HFF-Myc (cell line): Measurements from ENCODE around the gene OBP2A.

Experiments
- DNase-seq: peaks from one replicate; pipeline ENCODE4 v3.0.0-alpha.2; 2011; ENCODE audit warnings: low read depth; ENCODE audit errors: extremely low read depth
- H3K4me3 ChIP-seq: replicated peaks from 2 replicates; pipeline ENCODE4 v1.5.1; 2011; ENCODE audit warnings: low read depth, mild to moderate bottlenecking, control low read depth, low read length
- TF ChIP-seq, protein P1 (sequence below): IDR thresholded peaks from 2 replicates; pipeline ENCODE4 v1.5.1; 2012; ENCODE audit warnings: mild to moderate bottlenecking, low read depth, low read length, control low read depth; ENCODE audit errors: missing control alignments

OBP2A gene

DNA sequence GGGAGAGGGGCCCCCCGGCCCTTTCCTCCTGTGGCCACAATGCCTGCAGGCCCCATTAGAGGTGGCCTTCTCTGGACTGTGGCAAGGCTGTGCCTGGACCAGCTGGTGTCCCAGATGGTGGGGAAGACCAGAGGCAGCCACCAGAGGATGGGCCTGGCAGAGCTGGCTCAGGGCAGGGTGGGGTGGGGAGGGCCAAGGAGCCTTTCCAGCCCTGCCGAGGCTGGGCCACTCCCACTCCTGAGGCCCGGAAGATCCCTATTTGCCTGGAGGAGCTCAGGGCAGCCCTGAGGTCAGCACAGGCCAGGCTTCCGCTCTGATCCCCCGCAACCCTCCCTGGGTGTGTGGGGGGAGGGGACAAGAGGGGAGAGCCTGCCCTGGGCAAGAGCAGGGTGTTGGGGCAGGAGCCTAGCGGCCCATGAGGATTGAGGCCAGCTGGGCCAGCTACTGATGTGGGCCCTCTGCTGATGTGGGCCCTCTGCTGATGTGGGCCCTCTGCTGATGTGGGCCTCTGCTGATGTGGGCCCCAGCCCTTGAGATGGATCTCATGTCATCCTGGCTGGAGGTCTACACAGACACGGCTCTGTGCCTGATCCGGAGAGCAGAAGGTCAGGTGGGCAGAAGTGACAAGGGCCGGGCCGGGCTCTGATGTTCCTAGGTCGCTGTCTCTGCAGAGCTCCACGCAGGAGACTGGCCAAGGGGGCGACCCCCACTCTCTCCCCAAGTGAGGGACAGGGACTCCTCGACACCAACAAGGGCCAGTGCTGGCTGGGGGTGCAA, 39.4 kb upstream of the OBP2A start:
- TF ChIP-seq, protein P1, sequence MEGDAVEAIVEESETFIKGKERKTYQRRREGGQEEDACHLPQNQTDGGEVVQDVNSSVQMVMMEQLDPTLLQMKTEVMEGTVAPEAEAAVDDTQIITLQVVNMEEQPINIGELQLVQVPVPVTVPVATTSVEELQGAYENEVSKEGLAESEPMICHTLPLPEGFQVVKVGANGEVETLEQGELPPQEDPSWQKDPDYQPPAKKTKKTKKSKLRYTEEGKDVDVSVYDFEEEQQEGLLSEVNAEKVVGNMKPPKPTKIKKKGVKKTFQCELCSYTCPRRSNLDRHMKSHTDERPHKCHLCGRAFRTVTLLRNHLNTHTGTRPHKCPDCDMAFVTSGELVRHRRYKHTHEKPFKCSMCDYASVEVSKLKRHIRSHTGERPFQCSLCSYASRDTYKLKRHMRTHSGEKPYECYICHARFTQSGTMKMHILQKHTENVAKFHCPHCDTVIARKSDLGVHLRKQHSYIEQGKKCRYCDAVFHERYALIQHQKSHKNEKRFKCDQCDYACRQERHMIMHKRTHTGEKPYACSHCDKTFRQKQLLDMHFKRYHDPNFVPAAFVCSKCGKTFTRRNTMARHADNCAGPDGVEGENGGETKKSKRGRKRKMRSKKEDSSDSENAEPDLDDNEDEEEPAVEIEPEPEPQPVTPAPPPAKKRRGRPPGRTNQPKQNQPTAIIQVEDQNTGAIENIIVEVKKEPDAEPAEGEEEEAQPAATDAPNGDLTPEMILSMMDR: no peak
- no peak for DNase-seq

DNA sequence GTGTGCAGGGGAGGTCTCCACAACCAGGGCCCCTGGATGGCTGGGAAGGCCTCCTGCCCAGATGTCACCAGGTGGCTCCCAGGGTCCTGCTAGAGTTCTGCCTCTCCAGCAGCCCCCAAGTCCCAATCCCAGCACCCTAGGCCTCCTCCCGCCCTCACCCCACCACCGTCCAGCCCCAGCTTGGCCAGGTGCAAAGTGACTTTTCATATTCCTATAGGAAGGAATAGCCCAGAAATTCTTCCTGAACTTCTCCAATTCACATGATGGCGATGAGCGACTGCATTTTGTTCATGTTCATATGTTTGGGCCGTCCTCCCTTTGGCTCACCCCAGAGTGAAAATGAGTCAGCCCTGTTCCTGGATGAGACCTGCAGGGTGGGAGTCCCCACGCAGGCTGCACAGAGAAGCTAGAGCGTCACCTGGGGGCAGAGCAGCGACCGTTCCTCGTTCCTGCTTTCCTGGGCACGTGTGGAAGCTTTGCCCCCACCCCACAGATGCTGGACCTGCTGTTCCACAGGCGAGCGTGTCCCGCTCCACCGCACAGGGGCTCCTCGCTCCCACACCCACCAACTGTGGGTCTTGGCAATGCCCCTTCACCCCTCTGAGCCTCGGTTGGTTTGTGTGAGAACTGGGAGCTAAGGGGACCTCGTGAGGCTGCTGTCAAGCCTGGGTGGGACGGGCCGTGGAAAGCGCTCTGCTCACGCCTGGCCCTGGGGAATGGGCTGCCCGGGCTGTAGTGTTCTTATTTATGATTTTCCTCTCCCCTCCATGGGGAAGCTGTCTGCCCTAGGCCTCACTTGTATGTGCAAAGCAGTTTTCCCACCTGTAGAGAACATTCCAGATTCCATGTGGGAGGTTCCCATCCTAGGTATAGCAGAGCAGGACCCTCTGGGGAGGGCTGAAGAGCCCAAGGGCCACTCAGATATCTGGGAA, 38.6 kb upstream of the OBP2A start:
- DNase-seq: no peak
- TF ChIP-seq, protein P1: no peak
- no peak overlapping the region for H3K4me3 ChIP-seq

More for the DNA sequence above, 39.4 kb upstream of the OBP2A start:
- H3K4me3 ChIP-seq: no peak overlapping the region

DNA sequence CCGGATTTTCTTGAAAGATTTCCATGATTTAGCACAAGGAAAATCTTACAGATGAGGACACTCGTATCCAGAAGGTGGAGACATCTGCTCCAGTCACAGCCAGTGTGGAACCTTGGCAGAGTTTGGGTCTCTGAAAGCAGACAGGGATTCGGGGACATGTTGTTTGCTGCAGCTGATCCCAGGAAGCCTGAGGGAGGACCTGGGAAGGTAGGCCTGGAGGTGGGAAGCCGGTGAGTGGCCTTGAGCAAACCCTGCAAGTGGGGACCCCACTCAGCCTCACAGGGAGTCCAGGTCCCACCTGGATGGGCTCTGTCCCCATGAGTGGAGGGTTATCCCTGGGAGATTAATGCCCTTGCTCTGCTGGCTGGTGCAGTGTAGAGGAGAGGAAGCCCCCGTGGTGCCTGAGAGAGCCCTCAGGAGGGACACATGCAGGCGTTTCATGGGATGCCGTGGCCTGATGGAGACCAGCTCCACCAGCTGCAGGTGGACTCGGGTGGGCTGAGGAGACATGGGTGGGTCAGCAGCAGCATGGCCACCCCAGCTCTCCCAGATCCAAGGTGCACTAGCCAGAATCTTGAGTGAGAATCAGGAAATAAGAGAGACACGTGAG, 37.6 kb upstream of the OBP2A start:
- TF ChIP-seq, protein P1: no peak
- H3K4me3 ChIP-seq: no peak overlapping the region
- DNase-seq: no peak

DNA sequence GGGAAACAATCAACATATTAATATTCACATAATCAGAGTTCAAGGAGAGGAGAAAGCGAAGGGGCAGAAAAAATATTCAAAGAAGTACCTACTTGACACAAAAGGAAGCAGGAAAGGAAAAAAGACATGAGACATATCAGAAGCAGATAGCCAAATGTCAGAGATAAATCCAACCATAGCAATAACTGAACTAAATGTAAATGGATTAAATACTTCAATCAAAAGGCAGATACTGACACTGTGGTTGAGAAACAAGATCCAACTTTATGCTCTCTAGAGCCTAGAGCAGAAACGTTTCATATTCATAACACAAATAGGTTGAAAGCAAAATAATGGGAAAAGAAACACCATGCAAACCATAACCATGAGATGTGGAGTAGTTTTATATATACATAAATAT, 36.5 kb upstream of the OBP2A start:
- TF ChIP-seq, protein P1: no peak
- no peak for DNase-seq
- H3K4me3 ChIP-seq: no peak overlapping the region

DNA sequence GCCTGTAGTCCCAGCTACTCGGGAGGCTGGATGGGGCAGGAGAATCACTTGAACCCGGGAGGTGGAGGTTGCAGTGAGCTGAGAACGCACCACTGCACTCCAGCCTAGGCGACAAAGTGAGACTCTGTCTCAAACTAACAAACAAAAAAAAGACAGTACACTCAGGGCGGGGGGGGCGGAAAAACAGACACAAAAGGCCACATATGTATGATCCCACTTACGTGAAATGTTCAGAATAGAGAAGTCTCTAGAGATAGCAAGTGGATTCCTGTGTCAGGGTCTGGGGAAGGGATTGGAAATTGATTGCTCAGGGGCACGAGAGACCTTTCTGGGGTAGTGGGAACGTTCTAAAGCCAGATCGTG, 33.7 kb upstream of the OBP2A start:
- TF ChIP-seq, protein P1: no peak
- DNase-seq: no peak
- no peak overlapping the region for H3K4me3 ChIP-seq

DNA sequence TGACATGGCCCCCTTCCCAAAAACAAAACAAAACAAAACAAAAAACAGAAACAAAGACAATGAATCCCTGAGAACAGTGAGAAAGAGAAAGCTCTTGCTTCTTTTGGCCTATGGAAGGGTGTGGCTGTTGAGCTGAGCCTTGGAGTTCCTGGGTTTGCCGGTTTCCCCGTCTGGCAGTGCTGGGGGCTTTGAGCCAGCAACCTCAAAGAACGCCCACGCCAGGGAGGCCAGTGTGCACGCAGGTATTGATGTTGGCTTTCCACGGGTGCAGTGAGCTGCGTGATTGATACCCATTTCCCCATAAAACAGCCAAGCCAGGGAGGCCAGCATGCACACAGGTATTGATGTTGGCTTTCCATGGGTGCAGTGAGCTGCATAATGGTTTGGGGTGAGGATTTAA, 33.0 kb upstream of the OBP2A start:
- DNase-seq: no peak
- H3K4me3 ChIP-seq: no peak overlapping the region
- TF ChIP-seq, protein P1: no peak
